Activated CD8-positive, alpha-beta T cell treated with anti-CD3 and anti-CD28 coated beads for 36 hours (primary cell): ENCODE measurements around the gene SBF2. TPM values are rescaled to one million over a fixed set of nuclear protein-coding genes. Genes with fewer than 3 reads are reported as not detected.

ENCODE experiments used
- ATAC-seq: fragments of 200-7000 bp; cut with Tn5 transposase; one replicate; pipeline ENCODE4 v1.10.0; 2021; ENCODE audit warnings: mild to moderate bottlenecking, moderate library complexity
- CTCF ChIA-PET: fragments of 350-600 bp; sonication (Branson Sonifier 250); formaldehyde crosslinking; loops from one replicate; lab custom pipeline; 2021; ENCODE audit warnings: antibody characterized with exemption; lab: Charles Lee
- POLR2A ChIA-PET: fragments of 350-600 bp; sonication (Branson Sonifier 250); formaldehyde crosslinking; loops from one replicate; lab custom pipeline; 2021; ENCODE audit warnings: antibody characterized with exemption; lab: Charles Lee
- DNase-seq: peaks from one replicate; pipeline ENCODE4 v3.0.0-alpha.2; 2020
- H3K27ac Mint-ChIP-seq: one replicate; pipeline ENCODE4 v1.8.0; 2021; ENCODE audit warnings: mild to moderate bottlenecking, mixed read lengths
- H3K27me3 Mint-ChIP-seq: one replicate; pipeline ENCODE4 v1.8.0; 2021; ENCODE audit warnings: mixed read lengths
- H3K36me3 Mint-ChIP-seq: one replicate; pipeline ENCODE4 v1.8.0; 2021; ENCODE audit warnings: low read depth, mixed read lengths
- H3K4me1 Mint-ChIP-seq: one replicate; pipeline ENCODE4 v1.8.0; 2021; ENCODE audit warnings: low read depth, mixed read lengths
- H3K4me3 Mint-ChIP-seq: one replicate; pipeline ENCODE4 v1.8.0; 2021; ENCODE audit warnings: mild to moderate bottlenecking, moderate library complexity, mixed read lengths
- H3K9me3 Mint-ChIP-seq: one replicate; pipeline ENCODE4 v1.8.0; 2021; ENCODE audit warnings: mixed read lengths
- intact Hi-C: fragments of 100-400 bp; cut with micrococcal nuclease; formaldehyde crosslinking; loops from one replicate; pipeline ENCODE4 v1.10.0; 2022
- total RNA-seq, 2 experiments: library from RNA; stranded (reverse); gene quantifications; one replicate each; pipeline ENCODE4 v1.2.3, GENCODE V29; 2021
- TF ChIP-seq, protein P1 (sequence below): fragments of 200-600 bp; IDR thresholded peaks from one replicate; pipeline ENCODE4 v1.8.0; 2022; ENCODE audit warnings: antibody characterized with exemption, mild to moderate bottlenecking

The SBF2 gene
- total RNA-seq, 2 experiments from 2014 or later: 10.0 to 11.0 TPM

DNA sequence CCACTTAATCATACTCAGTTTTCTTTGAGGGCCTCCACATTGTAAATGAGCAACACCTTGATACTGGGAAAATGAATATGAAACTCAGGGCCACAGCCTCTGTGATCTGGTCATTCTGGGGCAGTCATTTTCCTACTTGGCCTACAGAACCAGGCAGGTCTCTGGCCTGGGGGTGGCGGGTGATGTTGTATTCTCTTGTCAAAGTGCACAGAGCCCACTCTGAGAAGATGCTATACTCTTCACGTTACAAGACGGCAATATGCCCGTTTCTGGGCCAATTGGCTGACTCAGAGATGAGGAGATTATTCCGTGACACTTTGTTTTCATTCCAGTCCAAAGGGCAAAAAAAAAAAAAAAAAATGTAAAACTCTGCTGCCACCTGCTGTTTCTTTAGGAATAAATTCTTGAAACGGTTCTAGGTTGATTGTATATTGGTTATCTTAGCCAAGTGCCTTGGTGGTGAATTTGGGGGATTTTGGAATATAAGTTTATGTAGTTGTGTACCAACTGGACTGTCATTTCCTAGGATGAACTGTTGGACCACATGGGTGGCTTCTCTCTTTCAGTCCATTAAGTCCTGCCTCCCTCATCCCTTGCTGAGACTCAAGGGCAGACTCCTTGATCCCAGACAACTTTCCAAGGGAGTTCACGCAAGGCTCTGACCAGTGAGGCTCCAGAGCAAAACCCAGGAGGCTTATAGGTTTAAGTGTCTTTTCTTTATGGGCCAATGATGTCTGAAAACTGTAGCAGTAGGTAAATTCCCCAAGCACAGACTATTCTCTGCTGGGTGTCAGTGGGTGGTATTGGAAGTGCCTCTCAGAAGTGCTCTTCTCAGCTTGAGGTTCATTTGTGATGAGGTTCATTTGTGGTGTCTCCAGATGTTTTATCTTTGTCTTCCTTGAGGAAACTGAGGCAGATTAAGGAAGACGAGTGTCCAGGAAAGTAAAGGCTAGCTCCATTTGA, 29.1 kb upstream of the SBF2 start:
- TF ChIP-seq, protein P1, sequence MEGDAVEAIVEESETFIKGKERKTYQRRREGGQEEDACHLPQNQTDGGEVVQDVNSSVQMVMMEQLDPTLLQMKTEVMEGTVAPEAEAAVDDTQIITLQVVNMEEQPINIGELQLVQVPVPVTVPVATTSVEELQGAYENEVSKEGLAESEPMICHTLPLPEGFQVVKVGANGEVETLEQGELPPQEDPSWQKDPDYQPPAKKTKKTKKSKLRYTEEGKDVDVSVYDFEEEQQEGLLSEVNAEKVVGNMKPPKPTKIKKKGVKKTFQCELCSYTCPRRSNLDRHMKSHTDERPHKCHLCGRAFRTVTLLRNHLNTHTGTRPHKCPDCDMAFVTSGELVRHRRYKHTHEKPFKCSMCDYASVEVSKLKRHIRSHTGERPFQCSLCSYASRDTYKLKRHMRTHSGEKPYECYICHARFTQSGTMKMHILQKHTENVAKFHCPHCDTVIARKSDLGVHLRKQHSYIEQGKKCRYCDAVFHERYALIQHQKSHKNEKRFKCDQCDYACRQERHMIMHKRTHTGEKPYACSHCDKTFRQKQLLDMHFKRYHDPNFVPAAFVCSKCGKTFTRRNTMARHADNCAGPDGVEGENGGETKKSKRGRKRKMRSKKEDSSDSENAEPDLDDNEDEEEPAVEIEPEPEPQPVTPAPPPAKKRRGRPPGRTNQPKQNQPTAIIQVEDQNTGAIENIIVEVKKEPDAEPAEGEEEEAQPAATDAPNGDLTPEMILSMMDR: peak; percentile 72
- H3K4me3 Mint-ChIP-seq: peak overlapping the region; percentile 32
- H3K27ac Mint-ChIP-seq: peak overlapping the region; percentile 86
- H3K27me3 Mint-ChIP-seq: peaks cover 7% of the 10 kb centered on the region
- DNase-seq (peak; percentile 73), ATAC-seq (peak; percentile 78)
- no peaks in the 10 kb centered on the region for H3K9me3 Mint-ChIP-seq
- H3K4me1 Mint-ChIP-seq: peaks cover 20% of the 10 kb centered on the region
- no peaks in the 10 kb centered on the region for H3K36me3 Mint-ChIP-seq
- POLR2A ChIA-PET: interaction anchor here (1.0 to 1.2 kb wide), 2 partner anchors 18 to 564 kb away, joined by 3 to 4 read pairs; partner anchors contain the start of gene ADM
- intact Hi-C loops: loop anchor here (2.0 to 10.0 kb wide), 2 partner anchors 114 to 348 kb away; no protein-coding TSS in a partner anchor
- CTCF ChIA-PET: interaction anchor here (0.7 to 5.9 kb wide), 21 partner anchors 8 to 816 kb away, joined by 3 to 37 read pairs (median 4); no protein-coding TSS in a partner anchor

GRCh38 chr11:10322401-10322800, 28.4 kb upstream of the SBF2 start:
- DNase-seq (no peak), ATAC-seq (peak; percentile 4)
- intact Hi-C loops: loop anchor here (2.0 to 10.0 kb wide), 2 partner anchors 114 to 348 kb away; no protein-coding TSS in a partner anchor
- Mint-ChIP-seq H3K36me3 (no peaks in the 10 kb centered on the region), H3K4me3 (peak overlapping the region; percentile 32), H3K27me3 (peaks cover 7% of the 10 kb centered on the region), H3K27ac (peak overlapping the region; percentile 86), H3K9me3 (no peaks in the 10 kb centered on the region), H3K4me1 (peaks cover 27% of the 10 kb centered on the region)
- CTCF ChIA-PET: interaction anchor here (0.6 to 1.5 kb wide), 9 partner anchors 12 to 564 kb away, joined by 3 to 7 read pairs (median 3); no protein-coding TSS in a partner anchor
- TF ChIP-seq, protein P1: no peak
- POLR2A ChIA-PET: interaction anchor here (1.2 kb wide), 1 partner anchor 17 kb away, joined by 4 read pairs; the partner anchor contains the start of gene ADM

DNA sequence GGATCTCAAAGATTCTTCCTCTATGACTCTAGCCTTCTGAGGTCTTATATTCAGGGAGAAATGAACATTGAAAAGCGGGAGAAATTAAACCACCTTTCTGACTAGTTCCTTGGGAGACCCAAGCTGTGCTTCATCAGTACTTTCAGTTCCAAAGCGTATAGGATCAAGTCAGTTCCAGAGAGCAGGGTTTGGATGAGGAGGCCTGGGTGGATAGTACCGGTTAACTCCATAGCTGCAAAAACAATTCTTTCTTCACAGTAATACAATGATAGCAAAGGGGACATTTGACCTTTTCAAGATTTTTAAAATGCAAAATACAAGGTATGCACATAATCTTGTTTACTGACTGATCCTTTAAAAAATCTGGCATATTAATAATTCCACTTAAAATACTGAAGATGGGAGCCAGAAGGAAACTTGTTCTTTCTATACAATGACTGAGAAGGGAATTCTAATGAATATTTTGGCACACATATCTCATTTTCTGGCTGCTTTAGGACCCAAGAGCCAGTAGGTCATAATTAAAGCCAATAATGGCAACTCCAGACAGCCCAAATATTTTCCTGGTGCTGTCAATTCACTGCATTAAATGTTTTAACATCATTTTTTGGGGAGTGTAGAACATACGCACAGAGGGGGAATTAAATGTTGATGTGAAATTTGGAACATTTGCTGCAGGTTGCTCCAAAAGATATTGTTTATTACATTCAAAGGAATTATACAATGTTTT, 26.9 kb upstream of the SBF2 start:
- TF ChIP-seq, protein P1: no peak
- POLR2A ChIA-PET: no interaction called here
- intact Hi-C loops: loop anchor here (10.0 kb wide), 1 partner anchor 346 kb away; no protein-coding TSS in a partner anchor
- Mint-ChIP-seq H3K9me3 (no peaks in the 10 kb centered on the region), H3K27me3 (peaks cover 10% of the 10 kb centered on the region), H3K27ac (no peak overlapping the region), H3K36me3 (no peaks in the 10 kb centered on the region), H3K4me3 (no peak overlapping the region), H3K4me1 (peaks cover 32% of the 10 kb centered on the region)
- CTCF ChIA-PET: interaction anchor here (0.8 to 1.5 kb wide), 5 partner anchors 17 to 519 kb away, joined by 3 to 4 read pairs (median 3); no protein-coding TSS in a partner anchor
- DNase-seq (no peak), ATAC-seq (no peak)

DNA sequence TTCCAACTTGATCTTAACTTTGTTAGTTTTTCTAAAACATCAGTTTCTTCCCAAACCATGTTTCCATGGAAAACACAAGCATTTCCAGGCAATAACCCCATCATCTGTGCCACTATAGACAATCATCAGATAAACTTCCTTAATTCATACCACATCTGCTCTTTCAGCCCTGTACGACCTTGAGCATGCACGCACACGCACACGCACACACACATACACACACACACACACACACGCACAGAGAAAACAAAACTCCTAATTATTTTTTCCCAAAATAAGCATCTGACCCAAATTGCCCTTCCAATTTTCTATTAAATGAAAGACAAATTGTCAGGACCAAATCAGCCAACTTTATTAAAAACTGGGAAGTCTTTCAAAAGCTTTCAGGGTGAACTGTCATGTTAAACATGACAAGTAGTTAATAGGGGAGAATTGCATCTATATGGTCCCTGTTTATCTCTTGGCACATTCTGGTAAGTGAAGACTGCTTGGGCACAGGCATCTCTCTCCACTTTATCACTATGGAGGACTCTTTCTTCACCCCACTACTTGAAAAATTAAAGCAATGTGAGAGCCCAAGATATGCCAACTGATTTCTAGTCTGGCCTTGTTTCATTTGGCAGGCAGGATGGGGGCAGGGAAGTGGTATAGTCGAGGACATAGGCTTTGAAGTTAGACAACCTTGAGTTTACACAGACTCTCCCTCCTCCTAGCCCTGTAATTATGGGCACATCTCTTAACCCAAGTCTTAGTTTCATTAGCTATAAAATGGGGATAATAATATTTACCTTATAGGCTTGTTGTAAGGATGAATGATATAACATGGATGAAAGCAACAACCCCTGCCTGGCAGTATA, 25.9 kb upstream of the SBF2 start:
- Mint-ChIP-seq H3K4me1 (peaks cover 32% of the 10 kb centered on the region), H3K27me3 (peaks cover 13% of the 10 kb centered on the region), H3K4me3 (no peak overlapping the region), H3K27ac (no peak overlapping the region), H3K36me3 (no peaks in the 10 kb centered on the region), H3K9me3 (no peaks in the 10 kb centered on the region)
- TF ChIP-seq, protein P1: no peak
- no peak for ATAC-seq
- DNase-seq: no peak
- ChIA-PET POLR2A (no interaction called here), CTCF (interaction anchor here (0.8 to 1.3 kb wide), 3 partner anchors 16 to 518 kb away, joined by 3 to 4 read pairs (median 3); no protein-coding TSS in a partner anchor)
- intact Hi-C loops: loop anchor here (10.0 kb wide), 1 partner anchor 345 kb away; no protein-coding TSS in a partner anchor
